ENCODE measurements around the gene TACO1. TPM values are rescaled to one million over a fixed set of nuclear protein-coding genes. Genes with fewer than 3 reads are reported as not detected.

The TACO1 gene
- total and polyA plus RNA-seq, 2 of the 4 experiments (the other 2 are of a cell fraction): 6.5 to 28.8 TPM

GRCh38 chr17:63626551-63627180, 26.0 kb downstream of the TACO1 start:
- intact Hi-C loops (cut with micrococcal nuclease) (loop anchor here (5.0 kb wide), 1 partner anchor 51 kb away; no protein-coding TSS in a partner anchor), in situ Hi-C loops (cut with MboI; ENCODE audit: low sequenced_read_pairs) (no loop called here), dilution Hi-C loops (cut with HindIII; ENCODE audit: low sequenced_read_pairs, unreplicated experiment) (no loop called here)
- H3K27me3 ChIP-seq (ENCODE audit: control insufficient read depth, insufficient read depth, low read length): no peaks in the 10 kb centered on the region
- peak; percentile 34 for DNase-seq
- 0 out of 2 replicates have a peak, but pooled peaks cover 3% of the 10 kb centered on the region for H3K9me1 ChIP-seq (ENCODE audit: insufficient read depth, low read length)
- H4K91ac ChIP-seq (ENCODE audit: insufficient read depth, low read depth, low read length): no peak overlapping the region
- H3K9me3 ChIP-seq (ENCODE audit: control insufficient read depth, insufficient read depth, low read length): no peaks in the 10 kb centered on the region
- H3K4me3 ChIP-seq (ENCODE audit: insufficient read depth, low read depth, low read length): peak overlapping the region; percentile 21; the same call in 1 of the 2 replicates
- H2BK120ac ChIP-seq (ENCODE audit: low read depth, low read length): no peak overlapping the region
- H4K5ac ChIP-seq (ENCODE audit: low read depth, low read length): no peak overlapping the region
- H3K9ac ChIP-seq (ENCODE audit: low read depth, low read length): no peak overlapping the region
- ChIA-PET CTCF (interaction anchor here (0.7 kb wide), 1 partner anchor 201 kb away, joined by 4 read pairs; no protein-coding TSS in a partner anchor), POLR2A (ENCODE audit: unreplicated experiment) (interaction anchor here (0.5 kb wide), 1 partner anchor 27 kb away, joined by 3 read pairs; no protein-coding TSS in a partner anchor)
- peak overlapping the region; percentile 76 for H3K4me2 ChIP-seq (ENCODE audit: low read depth, low read length)
- peak overlapping the region; percentile 36 for H3K23ac ChIP-seq (ENCODE audit: low read depth, low read length)
- H3K14ac ChIP-seq (replicated peaks; ENCODE audit: low read depth, low read length): peak overlapping the region; percentile 14
- no peak overlapping the region for H3K18ac ChIP-seq (ENCODE audit: low read depth, low read length)
- H4K20me1 ChIP-seq (ENCODE audit: insufficient read depth, low read length): peaks cover 17% of the 10 kb centered on the region
- no peak overlapping the region for H2AK9ac ChIP-seq (replicated peaks; ENCODE audit: low read depth, low read length, poor library complexity)
- H2BK20ac ChIP-seq (ENCODE audit: low read depth, low read length): no peak overlapping the region
- H2AFZ ChIP-seq (replicated peaks; ENCODE audit: low read length, poor library complexity): no peak overlapping the region
- no peak overlapping the region for H3K27ac ChIP-seq (ENCODE audit: insufficient read depth, low read length)
- H3K4ac ChIP-seq (ENCODE audit: low read depth, low read length): no peak overlapping the region
- no peak overlapping the region for H2AK5ac ChIP-seq (ENCODE audit: low read depth, low read length)
- no CpG with 5 or more reads among the region's 4 CpGs for WGBS, 2 experiments (ENCODE audit: extremely low coverage in 2 of 2, insufficient read length in 1 of 2)
- no peak overlapping the region for H3K56ac ChIP-seq (ENCODE audit: extremely low read depth, insufficient read depth, low read length)
- ATAC-seq (ENCODE audit: low read depth): no peak
- no peak overlapping the region for H2BK15ac ChIP-seq (ENCODE audit: low read depth, low read length)
- H4K8ac ChIP-seq (ENCODE audit: low read depth in 2 of 2, low read length in 2 of 2): 0 out of 4 replicates have a peak overlapping the region, but pooled peaks of 1 of the 2 experiments have one; percentile 2
- no TSS peak for BruUV-seq (replicated peaks)
- H3K4me1 ChIP-seq (ENCODE audit: control insufficient read depth, insufficient read depth, low read length): peaks cover 6% of the 10 kb centered on the region; the same call in 1 of the 2 replicates
- peaks cover 21 to 67% of the 10 kb centered on the region in 2 experiments for H3K79me1 ChIP-seq (ENCODE audit: low read depth in 1 of 2, low read length in 2 of 2)
- H3K36me3 ChIP-seq (ENCODE audit: control insufficient read depth, insufficient read depth, low read length): no peaks in the 10 kb centered on the region
- no peak overlapping the region for H2BK5ac ChIP-seq (ENCODE audit: low read depth, low read length, poor library complexity, severe bottlenecking)
- TF ChIP-seq BHLHE40 (IDR thresholded peaks at IDR 0.05; ENCODE audit: low read depth, low read length) (no peak), CHD1 (IDR thresholded peaks at IDR 0.05; ENCODE audit: low read depth, low read length) (no peak), CTCF (conservative IDR thresholded peaks at IDR 0.05; ENCODE audit: low read depth, low read length) (no peak), MXI1 (IDR thresholded peaks at IDR 0.05; ENCODE audit: borderline replicate concordance, low read depth, low read length) (no peak), FOS (IDR thresholded peaks at IDR 0.05; ENCODE audit: low read depth, low read length) (no peak), USF2 (IDR thresholded peaks at IDR 0.05; ENCODE audit: low read depth, low read length) (no peak), MAFK (IDR thresholded peaks at IDR 0.05; ENCODE audit: low read depth, low read length) (no peak), RAD21 (IDR thresholded peaks at IDR 0.05; ENCODE audit: low read length) (no peak), POLR2A (IDR thresholded peaks at IDR 0.05; ENCODE audit: low read depth, low read length) (no peak), RCOR1 (IDR thresholded peaks at IDR 0.05; ENCODE audit: insufficient replicate concordance, low read length) (no peak), MAZ (IDR thresholded peaks at IDR 0.05; ENCODE audit: borderline replicate concordance, low read depth, low read length) (no peak), NFE2L2 (IDR thresholded peaks at IDR 0.05; ENCODE audit: low read depth, low read length) (no peak), SMC3 (IDR thresholded peaks at IDR 0.05; ENCODE audit: low read depth, low read length) (no peak), ELK1 (IDR thresholded peaks at IDR 0.05; ENCODE audit: borderline replicate concordance, low read depth, low read length) (no peak), RFX5 (IDR thresholded peaks at IDR 0.05; ENCODE audit: low read depth, low read length) (no peak)
